IMR-90 (cell line): ENCODE results near the gene CDK14. TPM values are rescaled to one million over a fixed set of nuclear protein-coding genes. Genes with fewer than 3 reads are reported as not detected.
A peak's percentile ranks its signal among the peaks of the same experiment; 100 is the strongest.

Experiments
- ATAC-seq: fragments of 200-7000 bp; cut with Tn5 transposase; 2 replicates; pipeline ENCODE4 v1.9.1; 2020; ENCODE audit warnings: low read depth, mild to moderate bottlenecking, moderate library complexity
- BruUV-seq: library from RNA; stranded (reverse); fragments of 400-500 nt; replicated peaks from 2 replicates; lab custom pipeline; 2021; lab: Mats Ljungman, UMichigan
- CTCF ChIA-PET: fragments of 300-600 bp; formaldehyde crosslinking; extraction: SDS; loops from one replicate; lab custom pipeline; 2021; ENCODE audit warnings: antibody characterized with exemption; lab: Yijun Ruan, JAX
- POLR2A ChIA-PET: fragments of 300-600 bp; sonication (Branson Sonifier 250); formaldehyde crosslinking; loops from one replicate; lab custom pipeline; 2022; ENCODE audit warnings: antibody characterized with exemption; ENCODE audit not compliant: unreplicated experiment; lab: Charles Lee
- DNase-seq: peaks from one replicate; pipeline ENCODE4 v3.0.0; 2013
- H2AFZ ChIP-seq: replicated peaks from 2 replicates; pipeline ENCODE3; 2013; ENCODE audit warnings: low read length, mild to moderate bottlenecking; ENCODE audit not compliant: poor library complexity
- H2AK5ac ChIP-seq: 2 replicates; pipeline ENCODE4 v1.6.1; 2013; ENCODE audit warnings: low read depth, low read length, inconsistent platforms
- H2AK9ac ChIP-seq: replicated peaks from 2 replicates; pipeline ENCODE3; 2013; ENCODE audit warnings: mild to moderate bottlenecking, low read depth, low read length, moderate library complexity; ENCODE audit not compliant: poor library complexity
- H2BK120ac ChIP-seq: 2 replicates; pipeline ENCODE4 v1.6.1; 2013; ENCODE audit warnings: low read depth, low read length, inconsistent platforms
- H2BK15ac ChIP-seq: 3 replicates; pipeline ENCODE4 v1.6.1; 2013; ENCODE audit warnings: low read depth, low read length, inconsistent platforms
- H2BK20ac ChIP-seq: 2 replicates; pipeline ENCODE4 v1.6.1; 2013; ENCODE audit warnings: low read depth, mild to moderate bottlenecking, inconsistent platforms, low read length, moderate library complexity
- H2BK5ac ChIP-seq: 2 replicates; pipeline ENCODE4 v1.6.1; 2013; ENCODE audit warnings: mild to moderate bottlenecking, low read depth, low read length, inconsistent platforms; ENCODE audit not compliant: poor library complexity, severe bottlenecking
- H3K14ac ChIP-seq: replicated peaks from 2 replicates; pipeline ENCODE4 v1.6.1; 2013; ENCODE audit warnings: low read depth, low read length, inconsistent platforms
- H3K18ac ChIP-seq: 2 replicates; pipeline ENCODE4 v1.6.1; 2013; ENCODE audit warnings: low read depth, low read length, control low read depth
- H3K23ac ChIP-seq: 2 replicates; pipeline ENCODE4 v1.6.1; 2013; ENCODE audit warnings: low read depth, low read length, inconsistent platforms
- H3K27ac ChIP-seq: 2 replicates; pipeline ENCODE4 v1.5.1; 2013; ENCODE audit warnings: mild to moderate bottlenecking, control low read depth, low read length; ENCODE audit not compliant: insufficient read depth
- H3K27me3 ChIP-seq: 2 replicates; pipeline ENCODE4 v1.6.1; 2013; ENCODE audit warnings: low read length; ENCODE audit not compliant: control insufficient read depth, insufficient read depth
- H3K36me3 ChIP-seq: 2 replicates; pipeline ENCODE4 v1.6.1; 2013; ENCODE audit warnings: low read length, mixed read lengths; ENCODE audit not compliant: control insufficient read depth, insufficient read depth
- H3K4ac ChIP-seq: 2 replicates; pipeline ENCODE4 v1.6.1; 2013; ENCODE audit warnings: low read depth, low read length, inconsistent platforms
- H3K4me1 ChIP-seq: 2 replicates; pipeline ENCODE4 v1.6.1; 2013; ENCODE audit warnings: low read length, mixed read lengths; ENCODE audit not compliant: control insufficient read depth, insufficient read depth
- H3K4me2 ChIP-seq: 2 replicates; pipeline ENCODE4 v1.6.1; 2013; ENCODE audit warnings: low read depth, mild to moderate bottlenecking, control low read depth, low read length, moderate library complexity
- H3K4me3 ChIP-seq: 2 replicates; pipeline ENCODE4 v1.5.1; 2013; ENCODE audit warnings: low read depth, mild to moderate bottlenecking, control low read depth, low read length, moderate library complexity; ENCODE audit not compliant: insufficient read depth
- H3K56ac ChIP-seq: 2 replicates; pipeline ENCODE4 v1.6.1; 2013; ENCODE audit warnings: low read length, inconsistent platforms; ENCODE audit not compliant: insufficient read depth; ENCODE audit errors: extremely low read depth
- H3K79me1 ChIP-seq, 2 experiments: 2 replicates each; pipeline ENCODE4 v1.6.1; 2013; ENCODE audit warnings: low read length in 2 of 2, inconsistent platforms in 1 of 2, low read depth in 1 of 2
- H3K9ac ChIP-seq: 2 replicates; pipeline ENCODE4 v1.6.1; 2013; ENCODE audit warnings: low read depth, low read length, control low read depth
- H3K9me1 ChIP-seq: 2 replicates; pipeline ENCODE4 v1.6.1; 2013; ENCODE audit warnings: low read length, inconsistent platforms; ENCODE audit not compliant: insufficient read depth
- H3K9me3 ChIP-seq: 2 replicates; pipeline ENCODE4 v1.6.1; 2013; ENCODE audit warnings: low read length; ENCODE audit not compliant: control insufficient read depth, insufficient read depth
- H4K20me1 ChIP-seq: 2 replicates; pipeline ENCODE4 v1.6.1; 2013; ENCODE audit warnings: low read length, inconsistent platforms; ENCODE audit not compliant: insufficient read depth
- H4K5ac ChIP-seq: 2 replicates; pipeline ENCODE4 v1.6.1; 2013; ENCODE audit warnings: mild to moderate bottlenecking, low read depth, low read length, control low read depth
- H4K8ac ChIP-seq, 2 experiments: 2 replicates each; pipeline ENCODE4 v1.6.1; 2013; ENCODE audit warnings: low read depth in 2 of 2, low read length in 2 of 2, control low read depth in 1 of 2, inconsistent platforms in 1 of 2
- H4K91ac ChIP-seq: 2 replicates; pipeline ENCODE4 v1.6.1; 2013; ENCODE audit warnings: low read depth, low read length, inconsistent platforms; ENCODE audit not compliant: insufficient read depth
- MAZ ChIP-seq: IDR thresholded peaks from 2 replicates; pipeline ENCODE4 v1.6.1; 2012; ENCODE audit warnings: low read depth, mild to moderate bottlenecking, low read length, improper control_type of control experiment, moderate library complexity, borderline replicate concordance
- MXI1 ChIP-seq: IDR thresholded peaks from 2 replicates; pipeline ENCODE4 v1.6.1; 2012; ENCODE audit warnings: low read depth, mild to moderate bottlenecking, low read length, moderate library complexity, borderline replicate concordance
- SMC3 ChIP-seq: fragments of 150-350 bp; IDR thresholded peaks from 2 replicates; pipeline ENCODE4 v1.6.1; 2016; ENCODE audit warnings: low read depth, mild to moderate bottlenecking, antibody characterized with exemption, low read length, moderate library complexity
- WGBS, 2 experiments: methylation state at CpG; one replicate each; pipeline versions ENCODE4 v1.1.5 to v1.1.7; 2013; ENCODE audit warnings: missing lambda C conversion rate in 2 of 2; ENCODE audit not compliant: insufficient read length in 1 of 2; ENCODE audit errors: extremely low coverage in 2 of 2; 5-methylcytosine and 5-hydroxymethylcytosine counted together
- dilution Hi-C: fragments of 300-500 bp; cut with HindIII; formaldehyde crosslinking; loops from one replicate; pipeline ENCODE4 v1.14.3; 2018; ENCODE audit warnings: low sequenced_read_pairs; ENCODE audit not compliant: unreplicated experiment
- in situ Hi-C: fragments of 300-500 bp; cut with MboI; formaldehyde crosslinking; loops from 3 replicates; pipeline ENCODE4 v1.14.3; 2019; ENCODE audit warnings: low sequenced_read_pairs, inconsistent platforms, mixed read lengths
- intact Hi-C: fragments of 100-400 bp; cut with micrococcal nuclease; formaldehyde crosslinking; loops from 2 replicates; pipeline ENCODE4 v1.10.0; 2022
- polyA plus RNA-seq, 3 experiments: library from polyadenylated mRNA; depleted of rRNA; stranded (reverse); fragments of >200 nt; gene quantifications; 2 replicates each; pipeline ENCODE4 v1.2.3, GENCODE V29; 2012; ENCODE audit warnings: low replicate concordance in 1 of 3
- total RNA-seq: library from RNA; depleted of rRNA; stranded (reverse); fragments of >200 nt; gene quantifications from 2 replicates; pipeline ENCODE4 v1.2.3, GENCODE V29; 2012
- TF ChIP-seq, protein P1 (sequence below): fragments of 150-350 bp; IDR thresholded peaks from 2 replicates; pipeline ENCODE4 v1.6.1; 2016; ENCODE audit warnings: low read depth, mild to moderate bottlenecking, low read length, moderate library complexity, borderline replicate concordance

CDK14 gene
- total and polyA plus RNA-seq, 2 of the 4 experiments (the other 2 are of a cell fraction), result 10.1 to 29.6 TPM

DNA sequence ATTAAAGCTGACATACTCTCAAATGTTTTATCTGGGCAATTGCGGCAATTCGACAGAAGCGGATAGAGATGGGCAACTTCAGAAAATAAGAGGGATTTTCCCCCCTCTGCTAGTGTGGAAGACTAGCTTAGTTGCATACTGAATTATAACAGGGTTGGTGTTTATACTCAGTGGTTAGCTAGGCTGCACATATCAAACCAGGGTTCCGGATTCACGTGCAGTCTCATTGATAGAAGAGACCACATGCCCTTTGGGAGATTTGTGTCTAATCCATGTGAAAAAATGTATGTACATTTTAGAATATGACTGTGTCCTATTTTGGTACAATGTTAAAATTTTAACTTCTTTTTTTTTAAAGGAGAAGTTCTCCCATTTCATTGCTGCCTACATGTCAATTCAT, 531.2 kb downstream of the CDK14 start:
- ChIA-PET CTCF (interaction anchor here (0.5 kb wide), 1 partner anchor 672 kb away, joined by 3 read pairs; no protein-coding TSS in a partner anchor), POLR2A (interaction anchor here (0.7 to 1.0 kb wide), 2 partner anchors 101 to 113 kb away, joined by 4 to 6 read pairs; no protein-coding TSS in a partner anchor)
- Histone ChIP-seq H4K5ac (no peak overlapping the region), H4K20me1 (no peaks in the 10 kb centered on the region), H2BK5ac (peak overlapping the region; percentile 39), H3K9me3 (no peaks in the 10 kb centered on the region), H3K27ac (peak overlapping the region; percentile 26; the same call in 1 of the 2 replicates), H4K8ac (no peak overlapping the region), H3K27me3 (no peaks in the 10 kb centered on the region), H3K36me3 (no peaks in the 10 kb centered on the region), H2AK5ac (no peak overlapping the region; the same call in 1 of the 2 replicates), H4K91ac (0 out of 2 replicates have a peak overlapping the region, but pooled peaks have one; percentile 32), H3K4ac (peak overlapping the region; percentile 21; the same call in 1 of the 2 replicates), H2BK15ac (no peak overlapping the region; the same call in 2 of the 3 replicates), H3K56ac (no peak overlapping the region), H2BK120ac (peak overlapping the region; percentile 3; the same call in 1 of the 2 replicates), H3K9me1 (no peaks in the 10 kb centered on the region), H3K4me3 (no peak overlapping the region), H3K14ac (no peak overlapping the region), H3K79me1 (no peaks in the 10 kb centered on the region), H3K18ac (peak overlapping the region; percentile 56; the same call in 1 of the 2 replicates), H2AFZ (no peak overlapping the region), H2AK9ac (no peak overlapping the region), H2BK20ac (peak overlapping the region; percentile 72; the same call in 1 of the 2 replicates), H3K4me2 (peak overlapping the region; percentile 43; the same call in 1 of the 2 replicates), H3K4me1 (peaks cover 6% of the 10 kb centered on the region), H3K23ac (0 out of 2 replicates have a peak overlapping the region, but pooled peaks have one; percentile 85), H3K9ac (no peak overlapping the region)
- TF ChIP-seq, protein P1, sequence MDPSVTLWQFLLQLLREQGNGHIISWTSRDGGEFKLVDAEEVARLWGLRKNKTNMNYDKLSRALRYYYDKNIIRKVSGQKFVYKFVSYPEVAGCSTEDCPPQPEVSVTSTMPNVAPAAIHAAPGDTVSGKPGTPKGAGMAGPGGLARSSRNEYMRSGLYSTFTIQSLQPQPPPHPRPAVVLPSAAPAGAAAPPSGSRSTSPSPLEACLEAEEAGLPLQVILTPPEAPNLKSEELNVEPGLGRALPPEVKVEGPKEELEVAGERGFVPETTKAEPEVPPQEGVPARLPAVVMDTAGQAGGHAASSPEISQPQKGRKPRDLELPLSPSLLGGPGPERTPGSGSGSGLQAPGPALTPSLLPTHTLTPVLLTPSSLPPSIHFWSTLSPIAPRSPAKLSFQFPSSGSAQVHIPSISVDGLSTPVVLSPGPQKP, result no peak
- TF ChIP-seq MAZ (no peak), MXI1 (no peak), SMC3 (no peak)
- no CpG with 5 or more reads among the region's 5 CpGs for WGBS, 2 experiments
- in situ Hi-C loops, result no loop called here
- ATAC-seq (no peak), DNase-seq (no peak)
- BruUV-seq, result no TSS peak
- intact Hi-C loops, result loop anchor here (5.0 kb wide), 1 partner anchor 40 kb away; no protein-coding TSS in a partner anchor
- dilution Hi-C loops, result no loop called here
